Esophagus (tissue), 2 donors: ENCODE data around the gene CCR5. TPM values are rescaled to one million over a fixed set of nuclear protein-coding genes. Genes with fewer than 3 reads are reported as not detected.

ENCODE experiments used
- H3K27ac ChIP-seq, 2 donors: one replicate each; pipeline ENCODE4 v1.5.1; 2013; ENCODE audit warnings: low read depth in 2 of 2, mild to moderate bottlenecking in 2 of 2, inconsistent platforms in 1 of 2, low read length in 1 of 2, moderate library complexity in 1 of 2
- H3K27me3 ChIP-seq, 2 donors: one replicate each; pipeline ENCODE4 v1.6.1; 2013; ENCODE audit warnings: low read length in 2 of 2, control low read depth in 1 of 2, mild to moderate bottlenecking in 1 of 2; ENCODE audit not compliant: insufficient read depth in 2 of 2, control insufficient read depth in 1 of 2
- H3K36me3 ChIP-seq, 2 donors: one replicate each; pipeline ENCODE4 v1.6.1; 2013; ENCODE audit warnings: low read length in 1 of 2; ENCODE audit not compliant: control insufficient read depth in 2 of 2, insufficient read depth in 2 of 2
- H3K4me1 ChIP-seq, 2 donors: one replicate each; pipeline ENCODE4 v1.6.1; 2013; ENCODE audit warnings: low read length in 1 of 2; ENCODE audit not compliant: control insufficient read depth in 2 of 2, insufficient read depth in 2 of 2
- H3K4me3 ChIP-seq, 2 donors: one replicate each; pipeline ENCODE4 v1.5.1; 2013; ENCODE audit warnings: low read length in 2 of 2, mild to moderate bottlenecking in 2 of 2, low read depth in 1 of 2, moderate library complexity in 1 of 2
- H3K9me3 ChIP-seq, 2 donors: one replicate each; pipeline ENCODE4 v1.6.1; 2013; ENCODE audit warnings: mild to moderate bottlenecking in 2 of 2, low read depth in 1 of 2, low read length in 1 of 2, moderate library complexity in 1 of 2; ENCODE audit not compliant: control insufficient read depth in 2 of 2, insufficient read depth in 1 of 2
- WGBS, 2 donors: extraction: QIAGEN DNeasy Blood & Tissue Kit; methylation state at CpG; one replicate each; pipeline ENCODE4 v1.1.7; 2013; 5-methylcytosine and 5-hydroxymethylcytosine counted together
- polyA plus RNA-seq, 2 donors: library from polyadenylated mRNA; stranded (reverse); fragments of 200-250 nt; gene quantifications; one replicate each; pipeline ENCODE4 v1.2.3, GENCODE V29; 2013
- donor health status: healthy with polysubstance abuse.
- donor health status: Bipolar disorder and iron deficiency.

The CCR5 gene
- polyA plus RNA-seq, 2 donors: 0.73 to 1.2 TPM

DNA sequence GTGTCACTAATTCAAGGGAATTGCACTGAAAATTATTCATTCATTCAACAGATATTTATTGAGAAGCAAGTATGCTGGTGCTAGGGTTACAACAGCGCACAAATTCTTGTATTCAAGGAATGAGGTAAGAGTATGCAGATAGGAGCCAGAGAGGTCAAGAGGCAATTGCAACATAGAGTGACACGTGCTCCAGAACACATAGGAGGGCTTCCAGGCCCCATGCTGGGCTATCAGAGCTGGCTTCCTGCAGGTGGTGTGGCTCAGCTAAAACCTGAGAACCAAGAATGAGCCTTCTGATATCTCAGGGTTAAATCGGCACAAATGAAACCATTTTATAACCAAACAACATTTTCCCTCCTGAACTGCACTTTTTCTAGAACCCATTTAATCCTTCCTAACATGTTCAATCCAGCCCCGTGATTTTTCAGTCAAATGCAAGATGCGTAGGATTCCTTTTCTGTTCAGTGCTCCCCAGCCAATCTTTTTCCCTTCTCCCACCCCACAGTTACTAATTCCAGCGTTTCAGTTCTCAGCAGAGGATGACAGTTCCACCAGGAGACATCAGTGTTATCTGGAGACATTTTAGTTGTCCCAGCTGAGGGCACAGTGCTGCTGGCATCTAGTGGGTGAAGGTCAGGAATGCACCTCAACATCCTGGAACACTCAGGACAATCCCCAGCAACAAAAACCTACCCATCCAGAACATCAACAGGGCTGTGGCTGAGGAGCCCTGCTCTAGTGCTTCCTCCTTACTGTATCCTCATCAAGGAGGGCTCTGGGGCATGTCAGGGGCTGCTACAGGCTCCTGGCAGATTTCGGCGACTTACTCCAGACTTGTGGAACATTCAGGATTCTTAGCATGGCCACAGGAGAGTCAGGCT is 23.0 kb downstream of the CCR5 start:
- no peaks in the 10 kb centered on the region for H3K9me3 ChIP-seq
- no peak overlapping the region for H3K4me3 ChIP-seq
- no peaks in the 10 kb centered on the region for H3K36me3 ChIP-seq
- H3K27ac ChIP-seq: no peak overlapping the region
- no peaks in the 10 kb centered on the region for H3K27me3 ChIP-seq
- H3K4me1 ChIP-seq: peaks cover 0 to 3% of the 10 kb centered on the region in 2 donors
- 72 to 78% methylated on average over 8 of the region's 8 CpGs for WGBS, 2 donors

GRCh38 chr3:46395210-46395661 is 24.5 kb downstream of the CCR5 start:
- Histone ChIP-seq H3K27me3 (no peaks in the 10 kb centered on the region), H3K9me3 (no peaks in the 10 kb centered on the region), H3K4me3 (no peak overlapping the region), H3K27ac (no peak overlapping the region), H3K4me1 (peaks cover 0 to 3% of the 10 kb centered on the region in 2 donors), H3K36me3 (no peaks in the 10 kb centered on the region)
- 76 to 84% methylated on average over 6 of the region's 6 CpGs for WGBS, 2 donors

DNA sequence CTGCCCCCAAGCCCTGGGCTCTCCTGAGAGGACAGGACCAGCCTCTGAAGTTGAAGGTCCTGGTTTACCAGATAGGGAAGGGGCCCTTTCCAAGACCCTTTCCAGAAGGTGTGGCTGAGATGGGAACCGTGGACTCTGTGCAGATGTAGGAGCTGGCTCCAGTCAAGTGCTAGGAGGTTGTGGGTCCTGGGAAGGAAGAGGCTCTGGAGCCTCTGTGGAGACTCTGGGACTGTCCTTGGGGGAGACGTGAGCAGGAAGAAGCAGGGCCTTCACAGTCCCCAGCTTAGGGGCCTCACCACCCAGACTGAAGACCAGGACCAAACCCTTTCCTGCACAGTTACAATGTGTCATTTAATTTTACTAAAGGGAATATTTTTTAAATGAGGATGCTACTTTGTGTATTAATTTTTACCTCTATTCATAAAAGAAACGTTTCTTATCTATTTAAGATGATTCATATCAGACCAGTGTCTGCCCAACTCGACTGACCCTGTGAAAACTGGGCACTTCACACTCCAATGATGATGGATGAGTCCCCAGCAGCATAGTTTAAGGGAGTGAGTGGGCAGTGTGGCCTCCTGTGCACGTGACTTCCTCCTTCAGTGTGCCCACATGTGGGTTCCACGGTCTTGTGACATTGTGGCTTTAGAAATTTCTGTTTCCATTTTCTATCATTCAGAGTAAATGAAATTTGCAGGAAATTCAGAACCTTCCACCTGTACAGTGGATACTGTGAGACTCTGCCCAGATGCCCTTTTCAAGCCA is 25.2 kb downstream of the CCR5 start:
- peaks cover 0 to 3% of the 10 kb centered on the region in 2 donors for H3K4me1 ChIP-seq
- no peak overlapping the region for H3K4me3 ChIP-seq
- no peaks in the 10 kb centered on the region for H3K27me3 ChIP-seq
- H3K9me3 ChIP-seq: no peaks in the 10 kb centered on the region
- H3K36me3 ChIP-seq: no peaks in the 10 kb centered on the region
- 66 to 77% methylated on average over 6 of the region's 6 CpGs for WGBS, 2 donors
- H3K27ac ChIP-seq: no peak overlapping the region

DNA sequence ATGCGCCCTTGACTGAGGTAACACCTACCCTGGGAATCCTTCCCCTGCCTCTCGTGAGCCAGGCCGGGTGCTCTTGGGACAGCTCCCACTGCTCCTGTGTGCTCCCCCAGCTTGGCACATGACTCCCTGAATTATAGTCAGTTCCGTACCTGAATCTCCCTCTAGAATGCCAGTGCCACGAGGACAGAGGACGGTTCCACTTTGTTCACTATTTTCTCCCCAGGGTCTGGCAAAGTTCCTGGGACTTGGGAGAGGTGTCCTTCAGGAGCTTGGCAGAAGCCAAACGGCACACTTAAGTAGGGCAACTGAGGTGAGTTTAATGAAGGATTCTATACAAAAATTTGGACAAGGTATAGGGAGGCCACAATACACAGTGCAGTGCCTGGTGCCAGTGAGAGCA is 26.4 kb downstream of the CCR5 start:
- no peaks in the 10 kb centered on the region for H3K36me3 ChIP-seq
- H3K4me3 ChIP-seq: no peak overlapping the region
- 65 to 75% methylated on average over 7 of the region's 7 CpGs for WGBS, 2 donors
- H3K4me1 ChIP-seq: peaks cover 0 to 3% of the 10 kb centered on the region in 2 donors
- no peaks in the 10 kb centered on the region for H3K9me3 ChIP-seq
- no peak overlapping the region for H3K27ac ChIP-seq
- no peaks in the 10 kb centered on the region for H3K27me3 ChIP-seq

- Histone ChIP-seq H3K36me3 (no peaks in the 10 kb centered on the region), H3K9me3 (no peaks in the 10 kb centered on the region), H3K27ac (no peak overlapping the region), H3K27me3 (no peaks in the 10 kb centered on the region), H3K4me3 (no peak overlapping the region), H3K4me1 (peaks cover 0 to 3% of the 10 kb centered on the region in 2 donors)
- 92 to 93% methylated on average over 6 of the region's 6 CpGs for WGBS, 2 donors
Measured at GRCh38 chr3:46398186-46398955, 27.6 kb downstream of the CCR5 start.

- Histone ChIP-seq H3K36me3 (no peaks in the 10 kb centered on the region), H3K27ac (no peak overlapping the region), H3K27me3 (no peaks in the 10 kb centered on the region), H3K9me3 (no peaks in the 10 kb centered on the region), H3K4me1 (no peaks in the 10 kb centered on the region), H3K4me3 (no peak overlapping the region)
- 81 to 82% methylated on average over 2 of the region's 2 CpGs for WGBS, 2 donors
Measured at GRCh38 chr3:46399098-46399497, 28.4 kb downstream of the CCR5 start.

- Histone ChIP-seq H3K9me3 (no peaks in the 10 kb centered on the region), H3K36me3 (no peaks in the 10 kb centered on the region), H3K4me1 (no peaks in the 10 kb centered on the region), H3K4me3 (no peak overlapping the region), H3K27me3 (no peaks in the 10 kb centered on the region), H3K27ac (no peak overlapping the region)
- 67 to 70% methylated on average over 2 of the region's 2 CpGs for WGBS, 2 donors
Measured at GRCh38 chr3:46399557-46399956, 28.8 kb downstream of the CCR5 start.

GRCh38 chr3:46400000-46400734 is 29.4 kb downstream of the CCR5 start:
- Histone ChIP-seq H3K4me3 (no peak overlapping the region), H3K4me1 (no peaks in the 10 kb centered on the region), H3K27ac (no peak overlapping the region), H3K36me3 (no peaks in the 10 kb centered on the region), H3K9me3 (no peaks in the 10 kb centered on the region), H3K27me3 (no peaks in the 10 kb centered on the region)
- 72 to 80% methylated on average over 8 of the region's 8 CpGs for WGBS, 2 donors

- Histone ChIP-seq H3K9me3 (no peaks in the 10 kb centered on the region), H3K4me3 (no peak overlapping the region), H3K27me3 (no peaks in the 10 kb centered on the region), H3K4me1 (peaks cover 0 to 2% of the 10 kb centered on the region in 2 donors), H3K27ac (no peak overlapping the region), H3K36me3 (no peaks in the 10 kb centered on the region)
- WGBS, 2 donors: 84 to 88% methylated on average over 5 of the region's 5 CpGs
Measured at GRCh38 chr3:46400846-46401245, 30.1 kb downstream of the CCR5 start.
